ENCODE measurements around the gene CHAF1B.

Gene CHAF1B

DNA sequence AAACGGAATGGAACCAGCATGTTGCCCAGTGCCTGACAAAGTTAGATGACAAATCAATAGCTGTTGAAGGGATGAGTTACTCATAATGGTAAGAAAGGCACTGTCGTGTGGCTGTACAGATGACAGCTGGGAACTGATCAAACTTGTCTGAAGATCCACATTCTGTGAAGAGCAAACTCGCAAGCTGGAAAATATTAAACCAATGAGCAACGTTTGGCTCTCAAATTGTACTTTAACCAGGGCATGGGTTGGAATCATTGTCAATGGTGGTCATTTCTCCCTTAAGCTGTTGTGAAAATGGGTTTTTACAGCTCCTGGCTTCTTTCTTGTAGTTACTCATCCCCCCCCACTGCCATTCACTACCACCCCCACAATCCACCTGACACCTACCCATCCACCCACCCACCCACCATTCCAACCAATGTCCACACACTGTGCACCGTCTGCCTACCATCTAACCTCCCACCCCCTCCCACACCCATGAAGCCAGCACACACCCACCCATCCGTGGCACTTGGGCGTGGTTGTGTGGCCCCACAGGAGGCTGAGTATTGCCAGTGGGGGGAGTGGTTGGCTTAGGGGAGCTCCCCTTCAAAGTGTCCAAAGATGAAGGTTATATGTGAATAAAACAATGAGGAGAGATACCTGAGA lies 48.0 kb downstream of the CHAF1B start:
- no peak overlapping the region for H3K4me3 ChIP-seq (ENCODE audit: low read length)
- DNase-seq (ENCODE audit: low read depth), result peak; percentile 44
- TF ChIP-seq, protein P1, sequence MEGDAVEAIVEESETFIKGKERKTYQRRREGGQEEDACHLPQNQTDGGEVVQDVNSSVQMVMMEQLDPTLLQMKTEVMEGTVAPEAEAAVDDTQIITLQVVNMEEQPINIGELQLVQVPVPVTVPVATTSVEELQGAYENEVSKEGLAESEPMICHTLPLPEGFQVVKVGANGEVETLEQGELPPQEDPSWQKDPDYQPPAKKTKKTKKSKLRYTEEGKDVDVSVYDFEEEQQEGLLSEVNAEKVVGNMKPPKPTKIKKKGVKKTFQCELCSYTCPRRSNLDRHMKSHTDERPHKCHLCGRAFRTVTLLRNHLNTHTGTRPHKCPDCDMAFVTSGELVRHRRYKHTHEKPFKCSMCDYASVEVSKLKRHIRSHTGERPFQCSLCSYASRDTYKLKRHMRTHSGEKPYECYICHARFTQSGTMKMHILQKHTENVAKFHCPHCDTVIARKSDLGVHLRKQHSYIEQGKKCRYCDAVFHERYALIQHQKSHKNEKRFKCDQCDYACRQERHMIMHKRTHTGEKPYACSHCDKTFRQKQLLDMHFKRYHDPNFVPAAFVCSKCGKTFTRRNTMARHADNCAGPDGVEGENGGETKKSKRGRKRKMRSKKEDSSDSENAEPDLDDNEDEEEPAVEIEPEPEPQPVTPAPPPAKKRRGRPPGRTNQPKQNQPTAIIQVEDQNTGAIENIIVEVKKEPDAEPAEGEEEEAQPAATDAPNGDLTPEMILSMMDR (IDR thresholded peaks at IDR 0.05; ENCODE audit: insufficient read depth, low read depth, low read length, missing control alignments), result no peak

DNA sequence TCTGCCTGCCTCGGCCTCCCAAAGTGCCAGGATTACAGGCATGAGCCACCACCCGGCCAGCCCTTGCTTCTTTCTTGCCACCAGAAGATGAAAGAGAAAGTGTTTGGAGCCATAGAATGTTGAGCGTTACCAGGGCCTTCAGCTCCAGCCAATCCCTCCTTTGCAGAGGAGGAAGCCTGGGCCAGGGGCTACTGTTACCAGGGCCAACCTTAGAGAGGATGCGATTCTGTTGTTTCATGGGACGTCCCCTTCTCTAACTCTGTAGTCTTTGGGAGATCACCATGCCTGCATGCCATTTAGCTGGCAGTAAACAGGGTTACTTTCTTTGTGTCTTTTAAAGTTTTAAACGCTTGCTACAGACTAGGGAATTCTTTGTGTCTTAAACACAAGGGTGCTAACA lies 49.0 kb downstream of the CHAF1B start:
- TF ChIP-seq, protein P1 (IDR thresholded peaks at IDR 0.05; ENCODE audit: insufficient read depth, low read depth, low read length, missing control alignments), result no peak
- no peak for DNase-seq (ENCODE audit: low read depth)
- H3K4me3 ChIP-seq (ENCODE audit: low read length), result no peak overlapping the region

DNA sequence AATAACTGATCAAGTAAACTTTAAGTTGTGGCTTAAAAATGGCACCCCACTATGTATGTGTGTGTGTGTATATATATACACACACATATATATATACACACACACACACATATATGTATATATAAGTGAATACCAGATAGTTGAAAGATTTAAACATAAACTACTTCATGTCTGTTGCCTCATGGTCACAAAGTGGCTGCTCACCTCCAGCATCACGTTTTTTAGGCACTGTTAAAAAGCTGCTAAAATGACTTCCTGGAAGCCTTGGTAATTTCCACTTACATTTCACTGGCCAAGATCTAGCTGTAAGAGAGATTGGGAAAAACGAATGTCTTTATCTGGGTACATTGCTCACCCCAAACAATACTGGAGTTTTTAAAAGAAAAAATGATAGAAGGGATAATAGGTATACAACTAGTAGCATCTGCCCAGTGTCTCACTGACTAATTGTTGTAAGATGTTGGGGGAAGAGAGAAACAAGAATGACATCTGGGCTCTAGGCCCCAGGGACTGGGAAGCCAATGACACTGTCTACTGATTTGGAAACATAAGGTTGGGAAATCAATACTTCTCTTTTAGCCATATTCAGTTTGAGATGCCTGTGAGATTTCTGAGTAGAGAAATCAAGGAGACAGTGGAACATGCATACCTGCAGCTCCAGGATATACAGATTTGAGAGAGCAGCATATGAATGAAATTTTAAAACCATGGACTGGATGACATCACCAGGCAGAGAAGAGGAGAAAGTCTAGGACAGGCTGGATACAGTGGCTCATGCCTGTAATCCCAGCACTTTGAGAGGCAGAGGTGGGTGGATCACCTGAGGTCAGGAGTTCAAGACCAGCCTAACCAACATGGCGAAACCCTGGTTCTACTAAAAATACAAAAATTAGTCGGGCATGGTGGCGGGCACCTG lies 51.9 kb downstream of the CHAF1B start:
- TF ChIP-seq, protein P1 (IDR thresholded peaks at IDR 0.05; ENCODE audit: insufficient read depth, low read depth, low read length, missing control alignments), result no peak
- DNase-seq (ENCODE audit: low read depth), result no peak
- H3K4me3 ChIP-seq (ENCODE audit: low read length), result no peak overlapping the region

DNA sequence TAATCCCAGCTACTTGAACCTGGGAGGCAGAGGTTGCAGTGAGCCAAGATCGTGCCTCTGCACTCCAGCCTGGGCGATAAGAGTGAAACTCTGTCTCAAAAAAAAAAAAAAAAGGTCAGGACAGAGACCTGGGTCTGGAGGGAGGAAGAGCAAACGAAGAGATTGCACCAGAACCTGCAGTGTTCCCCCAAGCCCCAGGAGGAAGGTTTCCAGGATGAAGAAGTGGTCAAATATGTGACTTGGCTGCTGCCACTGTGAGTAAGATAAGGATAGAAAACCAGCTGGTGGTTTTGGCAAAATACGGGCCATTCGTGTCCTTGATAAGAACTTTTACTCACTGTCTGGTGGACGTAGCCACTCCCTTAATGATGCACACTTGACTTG lies 52.5 kb downstream of the CHAF1B start:
- TF ChIP-seq, protein P1 (IDR thresholded peaks at IDR 0.05; ENCODE audit: insufficient read depth, low read depth, low read length, missing control alignments), result no peak
- H3K4me3 ChIP-seq (ENCODE audit: low read length), result no peak overlapping the region
- peak; percentile 63 for DNase-seq (ENCODE audit: low read depth)

DNA sequence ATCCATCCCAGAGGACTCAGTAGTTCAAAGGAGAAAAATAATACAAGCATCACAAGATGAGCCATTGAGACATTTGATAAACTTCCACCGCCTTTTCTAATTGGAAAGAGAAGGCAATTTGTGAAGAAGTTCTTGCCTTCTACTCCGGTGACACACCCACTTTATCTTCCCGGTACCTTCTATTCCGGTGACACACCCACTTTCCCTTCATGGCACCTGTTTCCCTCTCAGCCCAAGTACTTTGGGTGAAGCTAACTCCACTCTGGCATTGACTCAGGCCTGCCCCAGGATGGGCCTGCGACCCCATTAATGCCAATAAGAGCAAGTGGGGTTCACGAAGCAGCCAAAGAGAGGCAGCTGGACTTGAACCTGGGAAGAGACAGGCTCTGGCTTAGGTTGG lies 56.5 kb downstream of the CHAF1B start:
- TF ChIP-seq, protein P1 (IDR thresholded peaks at IDR 0.05; ENCODE audit: insufficient read depth, low read depth, low read length, missing control alignments), result no peak

DNA sequence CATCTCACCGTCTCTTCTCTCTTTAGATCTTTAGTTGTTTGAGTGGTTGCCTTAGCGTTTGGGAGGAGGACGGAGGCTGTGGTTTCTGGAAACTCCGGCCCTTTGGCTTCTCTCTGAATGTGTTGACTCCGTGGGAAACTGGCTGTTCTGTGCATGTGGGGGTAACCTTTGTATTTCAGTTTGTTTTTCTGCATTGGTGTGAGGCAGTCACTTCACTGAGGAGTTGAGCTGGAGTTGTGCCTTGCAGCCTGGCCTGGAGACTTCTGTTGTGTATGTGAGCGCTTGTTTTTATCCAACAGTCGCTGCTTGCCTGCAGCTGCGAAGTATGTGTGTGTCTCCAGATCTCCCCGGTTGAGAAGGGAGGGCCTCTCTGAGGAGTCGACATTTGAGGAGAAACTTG lies 61.1 kb downstream of the CHAF1B start:
- TF ChIP-seq, protein P1 (IDR thresholded peaks at IDR 0.05; ENCODE audit: insufficient read depth, low read depth, low read length, missing control alignments), result no peak
- no peak overlapping the region for H3K4me3 ChIP-seq (ENCODE audit: low read length)
- no peak for DNase-seq (ENCODE audit: low read depth)

More for the DNA sequence above, 56.5 kb downstream of the CHAF1B start:
- no peak for DNase-seq (ENCODE audit: low read depth)
- no peak overlapping the region for H3K4me3 ChIP-seq (ENCODE audit: low read length)
